Mesenteric fat pad (tissue), 1 donor: ENCODE measurements around the gene TRIP11. TPM values are rescaled to one million over a fixed set of nuclear protein-coding genes. Genes with fewer than 3 reads are reported as not detected.
"Not testable (repeated sequence)": the region's sequence is repeated elsewhere in the genome, so short reads cannot be mapped to it uniquely, and the experiment has no call there.

Experiments
- DNase-seq: peaks from one replicate; pipeline ENCODE4 v3.0.0-alpha.2; 2020; ENCODE audit warnings: low spot score
- long read RNA-seq: library from polyadenylated mRNA; unstranded; transcript quantifications from one replicate; pipeline ENCODE4 v2.0.0, GENCODE V29; 2020
- total RNA-seq: library from RNA; stranded (reverse); fragmentation: NEBNext Ultra II Directional; extraction: Animal tissue kit (Norgen Biotek cat#: 25700); gene quantifications from one replicate; pipeline ENCODE4 v1.2.1, GENCODE V29; 2021
- donor health status: DM: yes; HTN: yes; CAD: no.

Gene TRIP11
- 54.6 TPM for total RNA-seq
- long read RNA-seq, partial matches to known transcripts, result 139 of 163 reads
- long read RNA-seq, other reads (novel, unspliced or antisense), result 24 of 163 reads

DNA sequence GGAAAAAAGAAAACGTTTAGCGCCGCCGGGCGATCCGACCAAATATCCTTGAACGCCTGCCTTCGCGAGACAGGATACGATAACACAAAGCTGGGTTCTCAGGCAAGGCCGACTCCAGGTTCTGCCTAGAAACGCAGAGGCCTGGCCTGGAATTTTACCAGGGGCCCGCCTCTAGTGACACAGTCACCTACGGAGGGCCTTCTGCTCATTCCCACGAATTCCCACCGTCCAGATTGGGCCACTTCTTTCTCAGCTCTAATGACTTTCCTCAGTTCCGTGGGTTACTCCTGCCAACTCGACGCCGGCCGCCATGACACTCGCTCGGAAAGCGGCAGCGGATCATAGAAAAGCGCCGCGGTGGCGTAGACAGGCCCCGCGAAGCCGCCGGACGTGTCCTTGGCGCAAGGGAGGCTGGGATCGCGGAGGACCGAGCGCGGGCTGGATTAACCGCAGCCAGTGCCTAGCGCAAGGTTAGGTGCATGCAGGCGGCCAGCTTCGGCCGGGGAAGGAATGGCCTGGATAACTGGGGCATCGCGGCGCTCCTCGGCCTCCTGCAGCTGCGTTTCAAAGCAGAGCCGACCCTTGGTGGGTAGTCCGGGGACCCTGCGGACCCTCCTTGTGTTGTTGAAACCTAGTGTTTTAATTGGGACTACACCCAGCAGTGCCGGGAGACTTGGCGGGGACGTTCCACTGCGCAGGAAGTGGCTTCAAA lies at the start of gene TRIP11:
Gene TRIP11, minus strand, starts transcription at position 341 of the 712 bp plus-strand sequence. CDS start 374 bp downstream, outside the sequence.
- peak; percentile 98 for DNase-seq

- no peak for DNase-seq
Observed at GRCh38 chr14:92088494-92088893, 48.6 kb upstream of the TRIP11 start.

DNA sequence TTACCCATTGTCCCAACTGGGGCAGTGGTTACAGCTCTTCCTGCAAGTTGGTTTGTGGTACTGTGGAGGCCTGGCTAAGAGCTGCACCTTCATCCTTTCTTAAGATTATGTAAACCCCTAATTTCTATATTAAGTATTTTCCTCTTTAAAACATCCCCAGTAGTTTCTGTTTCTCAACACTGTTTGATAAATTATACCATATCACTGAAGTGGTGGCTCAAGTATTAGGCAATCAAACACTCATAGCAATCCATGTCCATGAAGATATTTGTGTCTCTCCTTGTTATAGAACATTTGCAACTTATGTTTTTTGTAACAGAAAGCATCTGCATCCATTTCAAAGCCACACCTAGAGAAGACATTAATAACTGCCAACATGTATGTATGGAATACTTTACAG lies 34.7 kb upstream of the TRIP11 start:
- DNase-seq, result no peak

DNA sequence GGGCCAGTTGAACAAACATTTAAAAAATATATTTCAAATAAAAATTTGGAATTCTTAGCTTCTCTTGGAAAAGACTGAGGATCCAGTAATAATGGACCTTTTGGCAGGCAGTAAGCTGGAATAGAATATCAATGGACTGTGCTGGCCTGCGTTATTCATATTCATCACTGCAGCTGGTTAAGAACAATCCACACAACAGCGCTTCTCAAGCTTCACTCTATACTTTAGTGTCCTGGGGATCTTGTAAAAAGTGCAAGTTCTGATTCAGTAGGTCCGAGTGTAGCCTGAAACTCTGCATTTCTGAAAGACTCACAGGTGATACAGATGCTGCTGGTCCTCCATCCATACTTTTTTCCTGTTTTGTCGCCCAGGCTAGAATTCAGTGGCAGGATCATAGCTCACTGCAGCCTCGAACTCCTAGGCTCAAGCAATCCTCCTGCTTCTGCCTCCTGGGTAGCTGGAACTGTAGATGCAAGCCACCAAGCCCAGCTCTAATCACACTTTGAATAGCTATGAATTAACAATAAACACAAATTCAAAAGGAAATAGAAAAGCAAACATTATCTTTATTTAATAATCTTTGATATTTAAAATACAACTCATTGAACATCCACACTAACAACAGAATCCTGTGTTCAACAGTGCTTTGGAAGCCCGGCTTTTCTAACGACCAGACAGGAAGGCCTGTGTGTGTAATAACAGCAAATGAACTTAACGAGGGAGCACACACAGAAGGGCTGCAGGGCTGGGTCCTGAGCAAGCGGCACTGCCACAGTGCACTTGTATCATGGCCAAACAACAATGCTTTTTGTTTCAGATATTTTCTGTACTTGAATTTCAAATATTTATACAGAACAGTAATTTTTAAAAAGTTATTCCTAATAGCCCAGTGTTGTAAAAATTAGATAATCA lies 18.4 kb upstream of the TRIP11 start:
- DNase-seq, result no peak

- DNase-seq, result no peak
Observed at GRCh38 chr14:92049781-92050180, 9.9 kb upstream of the TRIP11 start.

DNA sequence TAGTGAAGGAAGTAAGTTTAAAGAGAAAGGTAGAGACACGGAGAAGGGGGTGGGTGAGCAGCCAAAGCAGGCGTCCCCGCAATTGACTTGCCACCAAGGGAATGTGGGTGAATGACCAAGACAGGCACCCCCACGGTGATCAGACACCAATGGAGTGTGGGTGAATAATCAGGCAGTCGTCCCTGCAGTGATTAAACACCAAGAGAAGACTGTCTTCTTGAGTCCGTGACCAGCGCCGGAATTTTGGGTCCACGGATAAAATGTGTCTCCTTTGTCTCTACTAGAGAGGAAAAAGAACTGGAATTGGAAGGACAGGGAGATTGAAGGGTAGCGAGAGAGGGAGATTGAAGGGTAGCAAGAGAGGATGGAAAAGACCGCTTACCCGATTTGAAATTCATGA lies 9.4 kb upstream of the TRIP11 start:
- DNase-seq, result peak; percentile 73

DNA sequence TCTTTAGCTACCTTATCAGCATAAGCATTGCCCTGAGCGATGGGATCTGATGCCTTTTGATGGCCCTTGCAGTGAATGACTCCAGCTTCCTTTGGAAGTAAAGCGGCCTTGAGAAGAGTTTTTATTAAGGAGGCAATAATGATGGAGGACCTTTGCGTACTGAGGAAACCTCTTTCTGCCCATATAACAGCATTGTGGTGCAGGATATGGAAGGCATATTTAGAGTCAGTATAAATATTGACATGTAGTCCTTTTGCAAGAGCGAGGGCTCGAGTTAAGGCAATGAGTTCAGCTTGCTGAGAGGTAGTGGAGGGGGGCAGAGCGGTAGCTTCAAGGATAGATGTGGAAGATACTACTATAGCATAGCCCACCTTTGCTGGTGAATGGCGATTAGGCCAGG lies 6.0 kb upstream of the TRIP11 start:
- DNase-seq, result not testable (repeated sequence)

GRCh38 chr14:92041766-92042165 lies 1.9 kb upstream of the TRIP11 start:
- DNase-seq, result peak; percentile 22

- DNase-seq, result peak; percentile 18
Observed at GRCh38 chr14:92041203-92041602, 1.3 kb upstream of the TRIP11 start.

GRCh38 chr14:92040431-92041051 lies 682 bp upstream of the TRIP11 start:
- peak; percentile 11 for DNase-seq

GRCh38 chr14:92039063-92039718 lies 668 bp downstream of the TRIP11 start:
- no peak for DNase-seq

GRCh38 chr14:92037989-92038388 lies 1.9 kb downstream of the TRIP11 start:
- DNase-seq, result no peak

DNA sequence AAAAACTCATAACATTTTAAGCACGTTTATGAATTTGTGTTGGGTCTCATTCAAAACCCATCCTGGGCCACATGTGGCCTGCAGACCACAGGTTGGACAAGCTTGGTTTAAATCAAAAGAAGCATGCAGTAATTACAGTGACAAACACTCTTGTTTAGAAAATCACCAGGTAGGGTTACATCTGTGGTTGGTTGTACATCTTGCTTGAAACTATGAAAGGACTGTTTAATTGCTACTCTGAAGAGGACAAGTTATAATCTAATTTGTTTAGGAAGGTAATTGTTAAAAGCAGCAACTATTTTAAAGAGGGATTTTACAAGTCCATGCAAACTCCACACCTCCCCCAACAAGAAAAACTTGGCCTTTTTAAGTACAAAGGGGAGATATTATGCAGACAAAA lies 4.0 kb downstream of the TRIP11 start:
- DNase-seq, result no peak

- no peak for DNase-seq
Observed at GRCh38 chr14:92033906-92034687, 5.8 kb downstream of the TRIP11 start.

DNA sequence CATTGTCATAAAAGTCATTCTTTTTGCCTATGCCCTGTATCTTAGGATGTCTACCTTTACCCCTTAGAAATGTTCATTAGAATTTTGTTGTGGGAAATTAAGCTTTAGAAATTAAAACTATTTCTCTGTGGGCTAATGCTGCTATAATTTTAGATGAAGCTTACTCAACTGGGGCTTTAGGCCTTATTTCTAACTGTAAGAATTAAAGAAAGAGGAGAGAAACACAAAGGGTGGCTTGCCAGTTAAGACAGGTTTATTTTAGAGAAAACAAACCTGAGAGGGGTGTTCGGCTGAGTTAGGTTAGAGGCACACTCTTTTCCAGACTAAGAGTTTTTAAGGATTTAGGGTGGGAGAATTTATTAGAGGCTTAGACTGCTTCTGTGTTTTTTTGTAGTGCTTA lies 6.4 kb downstream of the TRIP11 start:
- no peak for DNase-seq

GRCh38 chr14:92026548-92027190 lies 13.2 kb downstream of the TRIP11 start:
- no peak for DNase-seq

DNA sequence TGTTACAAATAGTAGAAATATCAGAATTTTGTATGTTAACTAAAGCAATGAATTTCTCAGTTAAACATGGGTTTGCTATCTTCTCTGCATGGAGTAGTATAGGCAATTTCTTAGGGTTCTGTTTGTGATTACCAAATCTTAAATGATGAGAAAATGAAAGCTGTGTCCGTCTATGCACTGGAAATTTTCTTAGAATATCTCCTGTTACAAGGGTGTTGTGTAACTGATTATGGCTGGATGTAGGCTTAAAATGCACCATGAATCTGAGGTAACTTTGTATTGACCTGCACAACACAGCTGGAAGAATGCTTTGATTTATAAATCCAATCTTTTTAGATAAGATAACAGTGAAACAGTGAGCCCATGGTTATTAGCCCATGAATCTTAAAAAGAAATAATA lies 17.8 kb downstream of the TRIP11 start:
- no peak for DNase-seq

DNA sequence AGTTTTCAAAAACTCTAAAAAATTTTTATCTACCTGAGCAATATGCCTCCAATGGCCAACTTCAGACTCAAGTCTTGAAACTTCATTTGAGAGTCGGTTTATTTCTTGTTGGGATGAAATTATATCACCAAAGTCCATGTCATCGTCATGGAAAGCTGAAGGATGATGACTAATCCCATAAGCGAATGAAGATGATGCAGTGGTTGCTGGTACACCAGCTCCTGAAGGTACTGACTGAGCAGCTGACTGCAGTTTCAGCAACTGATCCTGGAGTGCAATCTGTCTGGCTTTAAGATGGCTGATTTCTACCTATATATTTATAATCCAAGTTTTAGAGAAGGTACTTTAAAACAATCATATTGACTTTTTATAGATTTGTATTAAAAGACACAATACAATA lies 18.3 kb downstream of the TRIP11 start:
- DNase-seq, result no peak

GRCh38 chr14:92014040-92014439 lies 25.8 kb downstream of the TRIP11 start:
- DNase-seq, result no peak
